HTR-8/SVneo (cell line): ENCODE measurements around the gene CKMT2.

ENCODE experiments used
- DNase-seq: peaks from one replicate; pipeline ENCODE4 v3.0.0; 2011; ENCODE audit warnings: low spot score, mixed read lengths; ENCODE audit not compliant: insufficient read length
- FAIRE-seq: peaks from 2 replicates; lab custom pipeline; 2011; peaks lifted over from hg19 to GRCh38; lab: Jason Lieb, UNC

The CKMT2 gene

DNA sequence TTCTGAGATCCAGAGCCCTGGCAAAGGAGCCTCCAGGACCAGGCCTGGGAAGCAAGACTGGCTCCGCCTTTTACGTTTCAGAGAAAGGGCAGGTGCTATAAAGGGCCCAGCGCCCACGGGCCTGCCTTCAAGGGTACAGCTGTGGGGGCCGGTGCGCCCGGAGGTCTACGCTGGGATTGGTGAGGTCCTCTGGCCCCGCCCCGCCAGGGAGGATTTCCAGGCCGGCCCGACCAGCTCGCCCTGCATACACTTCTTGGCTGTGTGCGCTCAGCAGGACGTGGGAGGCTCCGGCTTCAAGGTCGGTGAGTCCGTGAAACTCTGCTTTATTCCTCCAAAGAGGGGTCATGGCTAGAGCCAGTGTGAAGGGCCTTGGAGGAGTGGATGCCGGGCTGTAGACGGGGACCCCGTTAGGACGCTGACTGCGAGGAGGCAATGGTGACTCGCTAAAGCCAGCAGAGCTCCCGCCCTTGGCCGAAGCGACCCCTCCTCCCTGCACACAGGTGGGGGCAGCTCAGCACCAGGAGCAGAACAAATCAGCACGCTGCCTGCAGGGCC lies at the start of gene CKMT2:
Gene CKMT2, plus strand, starts transcription at position 243 of the 555 bp plus-strand sequence. CDS start 17,811 bp downstream, outside the sequence.
- DNase-seq (no peak), FAIRE-seq (no peak)

- FAIRE-seq (no peak), DNase-seq (no peak)
Measured at GRCh38 chr5:81183811-81184748, 49.0 kb upstream of the CKMT2 start.

GRCh38 chr5:81184749-81185110 lies 48.4 kb upstream of the CKMT2 start:
- FAIRE-seq (no peak), DNase-seq (no peak)

- FAIRE-seq (no peak), DNase-seq (no peak)
Measured at GRCh38 chr5:81187885-81188284, 45.2 kb upstream of the CKMT2 start.

- DNase-seq (no peak), FAIRE-seq (no peak)
Measured at GRCh38 chr5:81188962-81189361, 44.2 kb upstream of the CKMT2 start.

DNA sequence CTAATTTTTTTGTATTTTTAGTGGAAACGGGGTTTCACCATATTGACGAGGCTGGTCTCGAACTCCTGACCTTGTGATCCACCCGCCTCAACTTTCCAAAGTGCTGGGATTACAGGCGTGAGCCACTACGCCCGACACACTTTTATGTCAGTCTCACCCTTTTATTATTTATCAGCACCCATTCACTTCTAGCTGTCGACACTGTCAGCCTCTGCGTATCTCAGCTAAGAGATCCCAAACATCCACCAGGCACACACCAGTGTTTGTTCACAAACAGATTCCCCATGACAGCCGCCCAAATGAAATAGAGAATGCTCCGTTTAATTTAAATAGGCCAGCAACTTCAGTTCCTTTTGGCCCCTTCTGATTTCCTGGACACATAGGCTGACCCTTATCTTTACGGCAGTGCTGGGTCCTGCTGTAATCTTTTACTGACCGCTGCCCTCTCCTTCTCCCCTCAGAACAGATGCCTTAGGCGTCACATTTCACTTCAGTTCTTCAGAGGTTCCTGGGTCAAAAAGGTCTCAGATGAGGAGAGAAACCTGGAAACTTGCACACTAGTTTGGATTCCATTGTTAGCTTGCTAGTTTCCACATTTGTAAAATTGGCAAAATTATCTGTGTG lies 43.1 kb upstream of the CKMT2 start:
- FAIRE-seq (no peak), DNase-seq (no peak)

DNA sequence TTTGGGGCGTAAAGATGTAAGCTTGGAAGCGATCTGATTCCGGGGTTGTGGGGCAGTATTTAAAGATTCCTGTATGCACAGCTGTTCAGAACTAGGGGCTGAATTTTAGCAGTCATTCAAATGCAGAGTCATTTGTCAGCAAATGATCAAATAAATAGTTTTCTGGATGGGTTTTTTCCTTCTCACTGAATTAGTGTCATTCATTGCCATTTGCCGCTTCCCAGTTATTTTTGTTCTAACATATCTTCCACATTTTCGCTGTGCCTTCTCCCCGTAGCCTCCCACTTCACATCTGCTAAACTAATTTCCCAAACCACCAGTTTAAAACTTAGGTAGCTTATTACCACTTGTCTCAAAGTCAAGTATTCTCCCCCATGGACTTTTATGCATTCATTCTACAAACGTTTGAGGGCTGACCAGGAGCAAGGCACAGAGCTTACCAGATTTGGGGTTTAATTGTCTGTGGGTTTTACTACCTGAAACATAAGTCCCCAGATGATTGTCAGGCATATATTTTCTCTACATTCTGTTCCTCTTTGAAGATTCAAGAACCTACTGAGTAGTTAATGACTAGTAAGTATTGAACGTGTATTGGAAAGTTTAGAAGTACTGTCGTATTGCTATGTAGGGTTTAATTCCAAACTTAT lies 41.3 kb upstream of the CKMT2 start:
- DNase-seq (no peak), FAIRE-seq (no peak)

- DNase-seq (no peak), FAIRE-seq (no peak)
Measured at GRCh38 chr5:81192373-81192750, 40.8 kb upstream of the CKMT2 start.

DNA sequence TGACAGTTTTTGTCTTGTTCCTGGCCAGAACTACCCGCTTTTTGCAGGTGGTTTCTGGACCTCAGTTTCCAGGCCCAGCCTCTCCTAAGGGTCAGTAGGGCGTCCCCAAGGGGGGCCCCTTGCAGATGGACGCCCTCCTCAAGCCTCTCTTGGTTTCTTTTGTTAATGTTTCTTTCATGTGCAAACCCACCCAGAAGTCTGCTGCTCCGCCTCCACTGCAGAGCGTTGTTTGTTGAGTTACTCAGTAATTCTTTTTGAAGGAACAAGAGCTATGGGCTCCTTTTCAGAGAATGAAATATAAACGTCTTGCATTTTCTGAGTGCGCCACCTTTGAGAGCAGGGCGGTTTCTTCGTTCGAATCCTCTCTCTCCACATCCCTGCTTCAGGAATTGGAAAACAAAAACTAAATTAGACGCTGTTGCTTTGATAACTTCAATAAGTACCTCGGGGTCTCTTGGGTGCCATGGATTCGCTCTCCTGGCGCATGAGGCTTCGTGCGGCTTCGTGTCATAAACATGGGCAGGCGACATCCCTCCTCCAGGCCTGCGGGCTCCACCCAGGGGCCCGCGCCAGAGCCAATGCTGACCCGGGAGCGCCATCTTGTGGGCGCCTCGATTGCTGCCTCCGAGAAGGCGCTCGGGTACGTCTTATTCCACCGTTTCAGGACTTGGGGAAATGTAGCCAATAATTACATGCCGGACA lies 38.3 kb upstream of the CKMT2 start:
- no peak for FAIRE-seq
- peak; percentile 92 for DNase-seq

- FAIRE-seq (no peak), DNase-seq (no peak)
Measured at GRCh38 chr5:81195335-81195929, 37.7 kb upstream of the CKMT2 start.

- FAIRE-seq (no peak), DNase-seq (no peak)
Measured at GRCh38 chr5:81202655-81203054, 30.5 kb upstream of the CKMT2 start.

DNA sequence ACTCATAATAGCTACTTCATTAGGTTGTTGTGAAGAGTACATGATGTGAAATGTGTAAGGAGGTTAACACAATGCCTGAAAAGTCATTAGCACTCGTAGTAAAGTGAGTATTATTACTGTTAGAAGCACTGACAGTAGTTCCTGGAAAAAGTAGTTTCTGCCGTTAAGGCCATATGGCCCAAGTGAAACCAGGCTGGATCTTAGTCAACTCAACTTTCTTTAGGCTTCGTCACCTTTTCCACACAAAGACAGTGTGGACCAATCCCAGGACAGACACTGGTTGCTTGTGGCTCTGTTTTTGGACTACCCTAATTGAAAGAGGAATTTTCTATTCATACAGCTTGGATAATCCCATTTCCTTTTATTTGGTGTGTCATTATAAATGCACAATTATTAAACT lies 29.4 kb upstream of the CKMT2 start:
- no peak for DNase-seq
- no peak for FAIRE-seq

GRCh38 chr5:81204205-81204604 lies 28.9 kb upstream of the CKMT2 start:
- no peak for FAIRE-seq
- no peak for DNase-seq

DNA sequence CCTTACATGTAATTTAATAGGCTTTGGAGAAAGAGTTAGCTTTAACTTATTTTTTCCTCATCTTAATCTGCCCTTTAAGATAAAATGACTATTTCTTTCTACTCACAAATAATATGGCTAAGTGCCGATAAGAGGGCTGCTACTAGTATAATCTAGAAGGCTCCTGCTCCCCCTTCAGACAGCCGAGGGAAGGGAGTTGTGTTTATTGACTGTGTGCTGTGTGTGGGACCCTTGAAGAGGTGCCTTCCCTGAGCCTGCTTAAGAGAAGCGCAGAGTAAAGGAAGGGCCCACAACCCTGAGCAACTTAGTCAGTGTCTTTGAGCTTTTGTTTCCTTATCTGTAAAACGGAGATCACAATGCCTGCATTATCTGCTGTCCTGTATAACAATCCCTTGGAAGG lies 28.1 kb upstream of the CKMT2 start:
- no peak for DNase-seq
- no peak for FAIRE-seq

GRCh38 chr5:81207009-81207408 lies 26.1 kb upstream of the CKMT2 start:
- FAIRE-seq (no peak), DNase-seq (peak; percentile 28)

GRCh38 chr5:81208904-81209303 lies 24.2 kb upstream of the CKMT2 start:
- FAIRE-seq (no peak), DNase-seq (no peak)

- DNase-seq (no peak), FAIRE-seq (no peak)
Measured at GRCh38 chr5:81209386-81209785, 23.7 kb upstream of the CKMT2 start.

DNA sequence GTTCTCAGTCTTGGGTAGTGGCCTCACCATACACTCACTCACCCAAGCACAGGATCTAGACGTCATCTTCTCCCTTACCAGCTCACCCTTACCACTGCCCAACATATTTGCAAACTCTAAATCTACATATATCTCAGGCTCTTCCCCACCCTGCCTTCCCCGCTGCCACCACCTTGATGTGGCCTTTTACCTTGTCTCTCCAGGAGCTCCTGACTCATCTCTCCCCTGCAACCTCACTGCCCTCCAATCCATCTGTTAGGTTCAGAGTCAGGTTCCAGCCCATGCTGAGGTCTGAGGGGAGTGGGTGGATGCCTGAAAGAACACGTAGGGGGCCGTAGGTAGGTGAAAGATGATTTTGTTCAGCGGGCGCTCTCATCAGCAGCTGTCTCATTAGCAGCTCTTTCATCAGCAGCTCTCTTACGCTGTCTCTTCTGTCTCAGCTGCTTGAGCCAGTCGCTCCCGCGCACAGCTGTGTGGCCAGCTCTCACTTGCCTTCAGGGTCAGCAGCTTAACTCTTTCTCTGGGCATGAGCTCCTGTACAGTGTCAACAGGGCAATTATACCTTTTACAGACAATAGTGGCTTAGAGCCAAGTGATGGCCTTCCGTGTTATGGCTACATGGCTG lies 23.1 kb upstream of the CKMT2 start:
- FAIRE-seq (no peak), DNase-seq (no peak)

DNA sequence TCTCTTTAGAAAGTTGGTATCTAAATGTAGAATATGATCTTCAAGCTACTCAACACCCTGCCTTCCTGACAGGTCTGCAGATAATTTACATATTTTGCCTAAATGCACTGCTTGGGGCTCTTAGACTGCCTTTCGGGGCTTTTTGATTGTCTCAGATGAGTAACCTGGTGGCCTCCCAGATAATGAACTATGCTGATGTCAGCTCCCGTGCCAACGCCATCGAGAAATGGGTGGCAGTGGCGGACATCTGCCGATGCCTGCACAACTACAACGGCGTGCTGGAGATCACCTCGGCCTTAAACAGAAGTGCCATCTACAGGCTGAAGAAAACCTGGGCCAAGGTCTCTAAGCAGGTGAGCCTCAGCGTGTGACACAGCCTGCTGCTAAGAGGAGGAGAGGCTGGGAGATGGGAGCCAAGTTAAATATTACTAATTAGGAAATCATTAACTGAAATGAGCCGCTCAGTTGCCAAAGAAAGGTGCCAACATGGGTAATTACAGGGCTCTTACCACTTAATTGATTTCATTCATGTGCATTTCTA lies 20.8 kb upstream of the CKMT2 start:
- FAIRE-seq (no peak), DNase-seq (no peak)
